Fibroblast of skin of right biceps (primary cell): ENCODE measurements around the gene CRYGD.
A peak's percentile ranks its signal among the peaks of the same experiment; 100 is the strongest.

Source experiments
- DNase-seq: peaks from one replicate; pipeline ENCODE4 v3.0.0-alpha.2; 2013

CRYGD gene

DNA sequence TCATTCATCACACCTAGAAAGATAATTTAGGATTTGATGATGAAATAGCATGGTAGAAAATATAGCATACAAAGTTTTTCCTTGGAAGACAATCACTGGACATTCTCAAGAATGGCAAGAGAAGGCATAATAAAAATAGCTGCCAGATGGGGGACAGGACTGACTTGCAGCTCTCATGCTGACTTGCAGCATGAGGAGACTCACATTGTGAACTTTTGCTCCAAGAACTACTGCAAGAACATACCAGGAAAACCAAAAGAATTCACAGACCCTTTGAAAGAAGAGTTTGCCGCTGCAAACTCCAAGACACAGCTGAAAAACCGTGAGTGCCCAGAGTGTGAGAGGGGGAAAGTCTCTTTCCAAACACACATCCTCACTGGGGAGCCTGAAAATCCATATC, 47.0 kb downstream of the CRYGD start:
- DNase-seq = peak; percentile 54

DNA sequence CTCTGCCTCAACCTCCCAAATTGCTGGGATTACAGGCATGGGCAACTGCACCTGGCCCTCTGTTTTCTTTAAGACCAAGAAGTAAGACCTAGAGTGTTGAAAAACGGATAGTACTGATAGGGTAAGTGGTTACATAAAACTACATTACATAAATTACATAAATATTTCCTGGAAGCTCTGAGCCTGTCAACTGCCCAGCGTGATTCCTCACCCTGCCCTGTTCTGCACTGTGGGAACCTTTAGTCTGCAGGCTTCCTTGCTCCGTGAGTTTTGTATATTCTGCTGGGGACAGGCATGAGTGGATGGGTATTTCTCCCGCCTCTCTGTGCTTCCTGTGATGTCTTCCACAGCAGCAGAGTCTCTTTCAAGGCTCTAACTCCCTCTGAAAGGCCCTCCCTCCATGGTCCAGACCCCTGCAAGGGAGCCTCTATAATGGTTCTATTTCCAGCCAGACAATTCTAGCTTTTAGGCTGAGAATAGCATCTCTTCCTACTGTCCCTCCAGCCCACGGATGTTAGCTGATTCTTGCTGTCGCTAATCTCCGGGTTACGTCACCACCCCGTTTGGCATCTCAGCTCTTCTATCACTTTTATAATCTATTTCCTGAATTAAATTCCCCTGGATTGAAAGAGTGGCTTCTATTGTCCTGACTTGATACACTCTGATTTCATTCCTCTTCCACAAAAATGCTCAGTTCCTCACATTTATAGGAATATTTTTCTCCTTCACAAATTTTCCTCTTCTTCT, 49.5 kb downstream of the CRYGD start:
- no peak for DNase-seq

DNA sequence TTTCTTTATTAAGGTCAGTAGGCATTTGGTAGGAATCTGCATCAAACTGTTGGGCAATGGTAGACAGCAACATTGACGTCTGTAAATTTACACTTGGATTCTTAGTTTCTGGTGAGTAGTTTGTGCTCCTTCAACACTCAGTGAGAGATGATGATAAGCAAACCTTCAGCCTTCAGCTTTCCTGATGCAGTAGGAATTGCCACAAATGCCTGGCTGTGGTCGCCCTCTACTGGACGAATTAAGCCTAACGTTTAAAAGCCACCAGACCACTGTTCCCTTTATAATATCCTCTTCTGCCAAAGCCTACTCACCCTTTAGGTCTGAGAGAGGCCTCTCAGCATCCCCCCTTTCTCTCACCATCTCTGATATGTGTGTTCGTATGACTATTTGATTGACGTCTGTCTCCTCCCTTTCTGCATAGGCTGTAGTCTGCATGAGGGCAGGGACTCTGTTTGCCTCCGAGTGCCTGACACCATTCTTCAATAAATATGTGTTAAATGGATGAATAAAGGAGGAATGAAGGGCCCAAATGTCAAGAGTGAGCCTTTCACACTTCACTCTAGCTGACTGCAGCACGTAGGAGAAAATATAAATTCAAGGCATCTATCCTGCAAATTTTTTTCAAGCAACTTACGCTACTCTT, 52.0 kb downstream of the CRYGD start:
- DNase-seq = peak; percentile 49
